HFF-Myc (cell line): Measurements from ENCODE around the gene ZNF688.
"Not testable (repeated sequence)": the region's sequence is repeated elsewhere in the genome, so short reads cannot be mapped to it uniquely, and the experiment has no call there.

ENCODE experiments used
- DNase-seq: peaks from one replicate; pipeline ENCODE4 v3.0.0-alpha.2; 2011; ENCODE audit warnings: low read depth; ENCODE audit errors: extremely low read depth
- H3K4me3 ChIP-seq: replicated peaks from 2 replicates; pipeline ENCODE4 v1.5.1; 2011; ENCODE audit warnings: low read depth, mild to moderate bottlenecking, control low read depth, low read length
- CTCF ChIP-seq: IDR thresholded peaks from 2 replicates; pipeline ENCODE4 v1.5.1; 2012; ENCODE audit warnings: mild to moderate bottlenecking, low read depth, low read length, control low read depth; ENCODE audit errors: missing control alignments

ZNF688 gene

GRCh38 chr16:30524575-30525568 lies 46.6 kb downstream of the ZNF688 start:
- TF ChIP-seq CTCF, result no peak
- DNase-seq, result no peak
- no peak overlapping the region for H3K4me3 ChIP-seq

GRCh38 chr16:30523768-30524574 lies 47.5 kb downstream of the ZNF688 start:
- TF ChIP-seq CTCF, result no peak
- no peak for DNase-seq
- H3K4me3 ChIP-seq, result no peak overlapping the region

- H3K4me3 ChIP-seq, DNase-seq: not testable (repeated sequence)
Measured at GRCh38 chr16:30522702-30523463, 48.6 kb downstream of the ZNF688 start.

- H3K4me3 ChIP-seq, result no peak overlapping the region
- no peak for DNase-seq
- TF ChIP-seq CTCF, result no peak
Measured at GRCh38 chr16:30521873-30522641, 49.5 kb downstream of the ZNF688 start.

GRCh38 chr16:30521476-30521872 lies 50.0 kb downstream of the ZNF688 start:
- no peak for TF ChIP-seq CTCF
- H3K4me3 ChIP-seq, result no peak overlapping the region
- no peak for DNase-seq
